Stimulated activated naive CD8-positive, alpha-beta T cell treated with anti-CD3 and anti-CD28 coated beads, Interleukin-15, amount 100 ng/mL, for 72 hours (primary cell): Measurements from ENCODE around the gene ELP5.

Experiments used
- ATAC-seq: fragments of 150-1000 bp; cut with Tn5 transposase; 2 replicates; pipeline ENCODE4 v1.10.0; 2021; ENCODE audit warnings: mild to moderate bottlenecking, moderate library complexity
- DNase-seq, 2 donors: peaks; one replicate each; pipeline ENCODE4 v3.0.0; 2021 to 2022
- H3K27ac Mint-ChIP-seq, 2 donors: one replicate each; pipeline ENCODE4 v1.8.0; 2022; ENCODE audit warnings: mild to moderate bottlenecking in 2 of 2, mixed read lengths in 2 of 2, moderate library complexity in 2 of 2
- H3K27me3 Mint-ChIP-seq: one replicate; pipeline ENCODE4 v1.8.0; 2022; ENCODE audit warnings: mixed read lengths
- H3K4me1 Mint-ChIP-seq: one replicate; pipeline ENCODE4 v1.8.0; 2022; ENCODE audit warnings: mild to moderate bottlenecking, mixed read lengths
- H3K4me3 Mint-ChIP-seq, 2 donors: one replicate each; pipeline ENCODE4 v1.8.0; 2022; ENCODE audit warnings: mild to moderate bottlenecking in 2 of 2, mixed read lengths in 2 of 2, moderate library complexity in 1 of 2
- H3K9me3 Mint-ChIP-seq, 2 donors: one replicate each; pipeline ENCODE4 v1.8.0; 2022; ENCODE audit warnings: mixed read lengths in 2 of 2

Gene ELP5

GRCh38 chr17:7215652-7216180 lies 36.3 kb upstream of the ELP5 start:
- peak overlapping the region; percentile 92 to 93 for H3K4me3 Mint-ChIP-seq
- H3K27ac Mint-ChIP-seq: peak overlapping the region in 1 of 2 donors; percentile 36
- H3K4me1 Mint-ChIP-seq: peaks cover 75% of the 10 kb centered on the region
- DNase-seq (no peak), ATAC-seq (no peak)
- H3K9me3 Mint-ChIP-seq: no peaks in the 10 kb centered on the region
- H3K27me3 Mint-ChIP-seq: no peaks in the 10 kb centered on the region

GRCh38 chr17:7216242-7217112 lies 35.5 kb upstream of the ELP5 start:
- Mint-ChIP-seq H3K9me3 (no peaks in the 10 kb centered on the region), H3K4me1 (peaks cover 83% of the 10 kb centered on the region), H3K27ac (peak overlapping the region in 1 of 2 donors; percentile 15), H3K4me3 (peak overlapping the region; percentile 69 to 74), H3K27me3 (no peaks in the 10 kb centered on the region)
- ATAC-seq: no peak
- no peak for DNase-seq

- DNase-seq: peak in 1 of 2 donors; percentile 37
- Mint-ChIP-seq H3K9me3 (no peaks in the 10 kb centered on the region), H3K4me3 (peak overlapping the region; percentile 75 to 99), H3K27me3 (no peaks in the 10 kb centered on the region), H3K4me1 (peaks cover 88% of the 10 kb centered on the region), H3K27ac (peak overlapping the region in 1 of 2 donors; percentile 95)
- no peak for ATAC-seq
Observed at GRCh38 chr17:7217113-7217987, 34.7 kb upstream of the ELP5 start.

- ATAC-seq: no peak
- no peaks in the 10 kb centered on the region for H3K9me3 Mint-ChIP-seq
- peak overlapping the region; percentile 75 to 99 for H3K4me3 Mint-ChIP-seq
- no peak for DNase-seq
- no peaks in the 10 kb centered on the region for H3K27me3 Mint-ChIP-seq
- H3K27ac Mint-ChIP-seq: peak overlapping the region in 1 of 2 donors; percentile 69
- peaks cover 85% of the 10 kb centered on the region for H3K4me1 Mint-ChIP-seq
Observed at GRCh38 chr17:7218166-7218565, 33.8 kb upstream of the ELP5 start.

GRCh38 chr17:7218758-7219157 lies 33.3 kb upstream of the ELP5 start:
- peaks cover 79% of the 10 kb centered on the region for H3K4me1 Mint-ChIP-seq
- H3K4me3 Mint-ChIP-seq: peak overlapping the region; percentile 98 to 99
- ATAC-seq: no peak
- H3K27ac Mint-ChIP-seq: peak overlapping the region in 1 of 2 donors; percentile 61
- DNase-seq: no peak
- H3K9me3 Mint-ChIP-seq: no peaks in the 10 kb centered on the region
- H3K27me3 Mint-ChIP-seq: no peaks in the 10 kb centered on the region

GRCh38 chr17:7219229-7219811 lies 32.7 kb upstream of the ELP5 start:
- Mint-ChIP-seq H3K27ac (peak overlapping the region; percentile 98 to 99), H3K27me3 (no peaks in the 10 kb centered on the region), H3K9me3 (no peaks in the 10 kb centered on the region), H3K4me1 (peaks cover 74% of the 10 kb centered on the region), H3K4me3 (peak overlapping the region; percentile 98 to 99)
- DNase-seq (no peak), ATAC-seq (no peak)

GRCh38 chr17:7219812-7220592 lies 32.0 kb upstream of the ELP5 start, which contains the start of the genes ACADVL and DLG4:
TSS of gene ACADVL (plus strand) at chr17:7219938. CDS start at chr17:7219985, 47 bp downstream.
TSS of gene DLG4 (minus strand) at chr17:7219836.
- peak within 1 kb of the TSS; percentile 98 to 99 for H3K27ac Mint-ChIP-seq
- no peaks in the 10 kb centered on the region for H3K9me3 Mint-ChIP-seq
- peaks cover 67% of the 10 kb centered on the region for H3K4me1 Mint-ChIP-seq
- DNase-seq (peak; percentile 83 to 88), ATAC-seq (peak; percentile 83)
- H3K4me3 Mint-ChIP-seq: peak within 1 kb of the TSS; percentile 98 to 99
- no peaks in the 10 kb centered on the region for H3K27me3 Mint-ChIP-seq

- H3K9me3 Mint-ChIP-seq: no peaks in the 10 kb centered on the region
- ATAC-seq (peak; percentile 73), DNase-seq (peak; percentile 67 to 76)
- peak overlapping the region; percentile 93 to 98 for H3K27ac Mint-ChIP-seq
- no peaks in the 10 kb centered on the region for H3K27me3 Mint-ChIP-seq
- peaks cover 60% of the 10 kb centered on the region for H3K4me1 Mint-ChIP-seq
- peak overlapping the region; percentile 98 to 99 for H3K4me3 Mint-ChIP-seq
Observed at GRCh38 chr17:7220593-7221277, 31.3 kb upstream of the ELP5 start.

GRCh38 chr17:7221278-7222092 lies 30.5 kb upstream of the ELP5 start:
- H3K9me3 Mint-ChIP-seq: no peaks in the 10 kb centered on the region
- peak overlapping the region in 1 of 2 donors; percentile 99 for H3K4me3 Mint-ChIP-seq
- H3K27ac Mint-ChIP-seq: peak overlapping the region in 1 of 2 donors; percentile 87
- no peaks in the 10 kb centered on the region for H3K27me3 Mint-ChIP-seq
- DNase-seq (no peak), ATAC-seq (no peak)
- H3K4me1 Mint-ChIP-seq: peaks cover 52% of the 10 kb centered on the region

- DNase-seq (no peak), ATAC-seq (no peak)
- H3K27me3 Mint-ChIP-seq: no peaks in the 10 kb centered on the region
- no peak overlapping the region for H3K4me3 Mint-ChIP-seq
- H3K9me3 Mint-ChIP-seq: no peaks in the 10 kb centered on the region
- H3K27ac Mint-ChIP-seq: no peak overlapping the region
- peaks cover 49% of the 10 kb centered on the region for H3K4me1 Mint-ChIP-seq
Observed at GRCh38 chr17:7222093-7222971, 29.7 kb upstream of the ELP5 start.

- no peaks in the 10 kb centered on the region for H3K27me3 Mint-ChIP-seq
- ATAC-seq: no peak
Observed at GRCh38 chr17:7222972-7223292, 29.1 kb upstream of the ELP5 start.

GRCh38 chr17:7223375-7223774 lies 28.6 kb upstream of the ELP5 start:
- no peak for ATAC-seq
- Mint-ChIP-seq H3K4me1 (peaks cover 49% of the 10 kb centered on the region), H3K27me3 (no peaks in the 10 kb centered on the region), H3K9me3 (no peaks in the 10 kb centered on the region), H3K27ac (no peak overlapping the region), H3K4me3 (no peak overlapping the region)
- no peak for DNase-seq

More at GRCh38 chr17:7222972-7223292, 29.1 kb upstream of the ELP5 start:
- Mint-ChIP-seq H3K27ac (no peak overlapping the region), H3K9me3 (no peaks in the 10 kb centered on the region), H3K4me3 (no peak overlapping the region), H3K4me1 (peaks cover 49% of the 10 kb centered on the region)
- DNase-seq: no peak

- ATAC-seq (no peak), DNase-seq (no peak)
- no peaks in the 10 kb centered on the region for H3K27me3 Mint-ChIP-seq
- H3K27ac Mint-ChIP-seq: no peak overlapping the region
- H3K9me3 Mint-ChIP-seq: no peaks in the 10 kb centered on the region
- H3K4me1 Mint-ChIP-seq: peaks cover 49% of the 10 kb centered on the region
- H3K4me3 Mint-ChIP-seq: no peak overlapping the region
Observed at GRCh38 chr17:7224110-7224509, 27.9 kb upstream of the ELP5 start.
